DMS53 treated with DMSO at 0.1 percent for 48 hours (cell line): ENCODE results near the gene NUP93.
"Not testable (repeated sequence)": the region's sequence is repeated elsewhere in the genome, so short reads cannot be mapped to it uniquely, and the experiment has no call there.

Source experiments
- DNase-seq: peaks from one replicate; lab custom pipeline; 2025; ENCODE audit not compliant: unreplicated experiment; lab: John Stamatoyannopoulos, UW

NUP93 gene

DNA sequence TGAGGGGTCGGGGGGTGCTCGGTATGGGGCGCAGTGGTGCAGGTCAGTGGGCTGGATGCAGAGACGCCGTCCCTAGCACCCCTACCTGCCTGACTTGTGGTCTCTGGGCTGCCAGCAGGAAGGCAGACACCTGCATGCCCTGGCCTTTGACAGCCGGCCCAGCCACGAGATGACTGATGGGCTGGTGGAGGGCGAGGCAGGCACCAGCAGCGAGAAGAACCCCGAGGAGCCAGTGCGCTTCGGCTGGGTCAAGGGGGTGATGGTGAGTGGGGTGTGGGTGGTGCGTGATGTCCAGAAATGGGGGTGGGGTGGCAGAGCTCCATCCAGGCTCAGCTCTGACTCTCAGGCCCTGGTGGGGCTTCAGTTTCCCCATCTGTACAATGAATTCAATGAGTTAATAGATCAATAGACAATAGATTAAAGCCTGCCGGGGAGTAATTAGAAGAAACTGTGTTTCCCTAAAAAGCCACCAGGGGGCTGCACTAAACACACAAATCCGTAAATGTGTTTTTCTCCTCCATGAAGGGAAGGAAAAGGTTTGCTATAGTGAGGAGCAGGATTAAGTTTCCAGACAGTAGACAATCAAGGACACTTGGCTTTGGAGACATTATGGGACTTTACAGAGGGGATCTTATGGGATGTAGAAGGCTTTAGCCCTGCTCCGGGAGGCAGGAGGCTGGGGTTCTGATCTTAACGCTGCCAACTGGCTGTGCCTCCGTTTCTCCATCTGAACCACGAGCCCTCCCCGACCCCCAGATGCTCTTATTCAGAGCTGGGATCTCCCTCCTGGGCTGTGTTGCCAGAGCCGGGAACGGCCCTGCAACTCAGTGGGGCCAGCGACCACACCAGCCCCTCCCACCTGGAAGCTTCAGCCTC, 137.3 kb downstream of the NUP93 start:
- peak; percentile 32 for DNase-seq

GRCh38 chr16:56868175-56868574, 138.2 kb downstream of the NUP93 start:
- no peak for DNase-seq

DNA sequence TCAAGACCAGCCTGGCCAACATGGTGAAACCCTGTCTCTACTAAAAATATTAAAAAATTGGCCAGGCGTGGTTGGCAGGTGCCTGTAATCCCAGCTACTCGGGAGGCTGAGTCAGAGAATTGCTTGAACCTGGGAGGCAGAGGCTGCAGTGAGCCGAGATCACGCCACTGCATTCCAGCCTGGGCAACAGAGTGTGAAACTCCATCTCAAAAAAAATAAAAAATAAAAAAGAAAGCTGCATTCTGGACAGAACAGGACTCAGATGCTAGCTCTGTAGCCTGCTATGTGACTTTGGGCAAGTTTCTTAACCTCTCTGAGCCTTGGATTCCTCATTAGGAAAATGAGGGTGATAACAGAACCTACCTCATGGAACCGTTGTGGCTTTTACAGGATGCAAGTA, 138.8 kb downstream of the NUP93 start:
- not testable (repeated sequence) for DNase-seq

- no peak for DNase-seq
Observed at GRCh38 chr16:56869513-56870275, 139.8 kb downstream of the NUP93 start.

- DNase-seq: no peak
Observed at GRCh38 chr16:56870276-56870888, 140.5 kb downstream of the NUP93 start.

DNA sequence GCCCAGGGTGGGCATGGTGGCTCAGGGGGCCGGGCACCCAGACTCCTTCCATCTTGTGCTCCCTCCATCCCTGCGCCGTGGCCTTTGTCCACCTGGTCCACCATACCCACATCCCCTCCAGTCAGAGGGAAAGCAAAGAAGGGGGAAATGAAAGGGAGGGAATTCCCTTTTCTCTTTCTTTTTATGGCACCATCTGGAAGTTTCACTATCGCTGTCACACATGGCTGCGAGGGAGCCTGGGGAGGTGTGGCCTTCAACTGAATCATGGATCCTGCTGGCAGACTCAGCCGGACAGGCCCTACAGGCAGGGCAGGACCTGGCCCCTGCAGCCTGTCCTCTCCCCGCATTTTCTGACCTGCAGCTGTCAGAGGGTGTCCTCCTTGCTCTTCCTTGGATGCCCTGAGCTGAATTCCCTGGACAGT, 141.3 kb downstream of the NUP93 start:
- DNase-seq: no peak

DNA sequence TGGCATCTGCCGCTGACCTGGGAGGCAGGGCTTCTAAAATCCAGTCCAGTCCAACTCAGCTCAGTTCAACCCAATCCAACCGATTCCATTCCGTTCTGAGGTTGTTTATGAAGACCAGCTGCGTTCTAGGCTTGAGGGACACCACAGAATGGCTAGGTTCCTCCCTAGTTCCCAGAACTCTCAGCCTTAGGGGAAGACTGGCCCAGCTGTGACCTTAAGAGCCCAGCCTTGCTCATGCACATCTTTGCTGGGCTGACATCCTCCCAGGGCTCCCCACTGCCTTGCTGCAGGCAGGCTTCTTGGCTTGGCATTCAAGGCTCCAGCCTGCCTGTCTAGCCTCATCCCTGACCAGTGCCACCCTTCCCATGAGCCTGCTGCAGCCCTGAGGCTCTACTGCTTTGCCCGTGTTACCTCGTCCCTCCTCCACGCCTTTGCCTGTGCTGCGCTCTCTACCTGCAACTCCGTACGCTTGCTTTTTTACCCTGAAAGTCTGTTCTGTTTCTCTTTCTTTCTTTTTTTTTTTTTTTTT, 143.0 kb downstream of the NUP93 start:
- no peak for DNase-seq

GRCh38 chr16:56874800-56875199, 144.9 kb downstream of the NUP93 start:
- no peak for DNase-seq

- DNase-seq: no peak
Observed at GRCh38 chr16:56876048-56876447, 146.1 kb downstream of the NUP93 start.

- no peak for DNase-seq
Observed at GRCh38 chr16:56877486-56878182, 147.7 kb downstream of the NUP93 start.

GRCh38 chr16:56878282-56878854, 148.4 kb downstream of the NUP93 start:
- DNase-seq: no peak

GRCh38 chr16:56879276-56879675, 149.3 kb downstream of the NUP93 start:
- DNase-seq: no peak

DNA sequence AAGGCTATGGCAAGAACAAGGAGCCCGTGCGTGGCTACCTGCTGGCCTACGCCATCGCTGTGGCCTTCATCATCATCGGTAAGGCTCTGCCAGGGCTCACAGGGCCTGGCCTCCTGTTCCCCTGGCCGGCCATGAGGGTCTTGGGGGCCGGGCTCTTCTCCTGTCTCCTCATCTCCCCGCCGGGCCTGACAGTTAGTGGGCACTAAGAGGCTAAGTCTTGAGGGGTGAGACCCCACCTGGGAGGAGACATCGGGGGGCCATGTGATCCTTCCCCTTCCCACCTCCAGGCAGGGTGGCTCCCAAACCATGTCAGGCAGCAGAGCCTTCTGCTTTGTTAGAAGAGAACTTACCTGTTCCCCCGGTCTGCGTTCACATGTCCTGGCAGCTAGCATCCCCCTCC, 150.2 kb downstream of the NUP93 start:
- no peak for DNase-seq

GRCh38 chr16:56880685-56881084, 150.8 kb downstream of the NUP93 start:
- no peak for DNase-seq

DNA sequence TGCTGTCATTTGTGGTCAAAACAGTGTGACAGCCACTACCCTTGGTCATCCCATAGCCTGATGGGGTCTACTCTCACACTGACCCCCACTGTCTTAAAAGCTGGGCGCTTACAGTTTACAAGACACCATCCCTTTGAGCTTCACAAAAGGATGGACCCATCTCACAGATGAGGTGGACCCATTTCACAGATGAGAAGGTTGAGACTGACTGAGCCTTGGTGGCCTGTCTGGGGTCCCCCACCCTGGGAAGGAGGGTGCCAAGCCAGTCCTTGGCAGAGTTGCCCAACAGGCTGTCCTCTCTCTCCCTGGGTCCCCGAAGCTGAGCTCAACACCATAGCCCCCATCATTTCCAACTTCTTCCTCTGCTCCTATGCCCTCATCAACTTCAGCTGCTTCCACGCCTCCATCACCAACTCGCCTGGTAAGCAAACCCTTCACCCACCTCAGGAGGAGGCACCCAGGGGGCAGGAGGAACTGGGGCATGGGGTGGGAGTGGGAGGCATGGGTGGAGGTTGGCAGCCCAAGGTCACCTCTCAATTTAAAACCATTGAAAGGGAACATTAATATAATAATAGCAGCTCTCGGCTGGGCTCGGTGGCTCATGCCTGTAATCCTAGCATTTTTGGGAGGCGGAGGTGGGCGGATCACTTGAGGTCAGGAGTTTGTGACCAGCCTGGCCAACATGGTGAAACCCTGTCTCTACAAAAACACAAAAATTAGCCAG, 152.3 kb downstream of the NUP93 start:
- DNase-seq: no peak

DNA sequence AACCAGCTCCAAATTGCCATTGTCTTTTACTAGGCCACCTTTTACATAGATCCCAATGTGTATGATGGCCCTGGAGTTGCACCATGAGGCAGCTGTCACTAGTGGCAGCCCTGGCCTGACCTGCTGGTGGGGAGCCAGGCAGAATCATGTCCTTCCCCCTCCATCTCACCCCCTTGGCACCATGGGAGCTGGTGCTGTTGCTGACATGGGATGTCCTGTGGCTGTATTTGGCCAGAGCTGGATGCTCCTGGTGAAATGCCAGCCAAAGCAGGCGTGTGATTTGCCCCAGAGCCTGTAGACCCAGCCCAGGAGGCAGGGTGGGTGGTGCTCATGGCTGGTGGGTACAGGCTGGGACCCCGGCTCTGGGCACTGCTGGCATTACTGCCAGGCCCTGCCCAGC, 153.7 kb downstream of the NUP93 start:
- DNase-seq: no peak

- DNase-seq: no peak
Observed at GRCh38 chr16:56884026-56884582, 154.2 kb downstream of the NUP93 start.

- DNase-seq: not testable (repeated sequence)
Observed at GRCh38 chr16:56884929-56885328, 155.0 kb downstream of the NUP93 start.

GRCh38 chr16:56885446-56886162, 155.7 kb downstream of the NUP93 start:
- no peak for DNase-seq
